SU-DHL-6 (cell line): ENCODE measurements around the gene SLC25A43.

Source experiments
- CTCF ChIP-seq: fragments of 200-600 bp; sonication (generic); IDR thresholded peaks from one replicate; pipeline ENCODE4 v1.5.1; 2017; ENCODE audit warnings: antibody characterized with exemption, mild to moderate bottlenecking, low read length, moderate library complexity; ENCODE audit not compliant: insufficient read depth, poor library complexity, severe bottlenecking
- EZH2phosphoT487 ChIP-seq: fragments of 200-600 bp; sonication (generic), shearing (Covaris generic); conservative IDR thresholded peaks from 2 replicates; pipeline ENCODE4 v1.6.1; 2018; ENCODE audit warnings: mild to moderate bottlenecking, antibody characterized with exemption, low read length, moderate library complexity, mixed read lengths

- no peak for TF ChIP-seq CTCF
- TF ChIP-seq EZH2phosphoT487 = no peak
Measured at GRCh38 chrX:119401569-119401968, 2.4 kb downstream of the SLC25A43 start.
